ENCODE measurements around the gene ROCK2. TPM values are rescaled to one million over a fixed set of nuclear protein-coding genes. Genes with fewer than 3 reads are reported as not detected.
"Not testable (repeated sequence)": the region's sequence is repeated elsewhere in the genome, so short reads cannot be mapped to it uniquely, and the experiment has no call there.

The ROCK2 gene
- total and polyA plus RNA-seq, 4 donors = 5.3 to 31.0 (median 12.2) TPM

DNA sequence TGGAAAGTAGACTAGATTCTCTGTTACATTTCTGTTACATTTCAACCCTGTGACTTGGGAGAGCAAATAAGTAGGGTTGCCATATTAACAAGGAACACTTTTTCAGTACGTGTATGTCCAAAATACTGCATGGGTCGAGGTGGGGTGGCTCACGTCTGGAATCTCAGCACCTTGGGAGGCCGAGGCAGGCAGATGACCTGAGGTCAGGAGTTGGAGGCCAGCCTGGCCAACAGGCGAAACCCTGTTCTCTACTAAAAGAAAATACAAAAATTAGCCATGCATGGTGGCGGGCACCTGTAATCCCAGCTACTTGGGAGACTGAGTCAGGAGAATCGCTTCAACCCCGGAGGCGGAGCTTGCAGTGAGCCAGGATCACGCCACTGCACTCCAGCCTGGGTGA lies 178.0 kb downstream of the ROCK2 start:
- Histone ChIP-seq H3K4me1 (ENCODE audit: control insufficient read depth in 4 of 4, insufficient read depth in 4 of 4, low read length in 3 of 4) (no peaks in the 10 kb centered on the region), H3K27me3 (ENCODE audit: control insufficient read depth in 4 of 4, insufficient read depth in 4 of 4, low read length in 3 of 4) (no peaks in the 10 kb centered on the region), H3K4me3 (ENCODE audit: low read depth in 1 of 3, low read length in 3 of 3) (no peak overlapping the region), H3K27ac (ENCODE audit: low read depth in 1 of 2, low read length in 2 of 2) (no peak overlapping the region), H3K9me3 (ENCODE audit: control insufficient read depth in 4 of 4, low read length in 3 of 4) (no peaks in the 10 kb centered on the region), H3K36me3 (ENCODE audit: control insufficient read depth in 4 of 4, insufficient read depth in 3 of 4, low read depth in 1 of 4, low read length in 3 of 4) (peaks cover 0 to 2% (median 0%) of the 10 kb centered on the region in 4 donors), H3K9ac (ENCODE audit: low read depth in 1 of 2, low read length in 2 of 2) (no peak overlapping the region)
- 91% methylated on average over 10 of the region's 10 CpGs for WGBS
- no peak for TF ChIP-seq GABPA (IDR thresholded peaks at IDR 0.05 in 1 of 2, conservative IDR thresholded peaks at IDR 0.05 in 1 of 2)
- TF ChIP-seq FOXA2 (IDR thresholded peaks at IDR 0.05) = no peak
- no peak for TF ChIP-seq REST (IDR thresholded peaks at IDR 0.05)
- TF ChIP-seq YY1 (IDR thresholded peaks at IDR 0.05) = no peak
- TF ChIP-seq FOXA1 (IDR thresholded peaks at IDR 0.05) = no peak
- no peak for TF ChIP-seq HNF4G (IDR thresholded peaks at IDR 0.05)
- no peak for TF ChIP-seq JUND (IDR thresholded peaks at IDR 0.05)
- TF ChIP-seq EGR1 (IDR thresholded peaks at IDR 0.05; ENCODE audit: low read depth in 2 of 2) = no peak
- TF ChIP-seq NR2F2 (IDR thresholded peaks at IDR 0.05) = no peak
- TF ChIP-seq RAD21 (IDR thresholded peaks at IDR 0.05) = no peak
- TF ChIP-seq, protein P1, sequence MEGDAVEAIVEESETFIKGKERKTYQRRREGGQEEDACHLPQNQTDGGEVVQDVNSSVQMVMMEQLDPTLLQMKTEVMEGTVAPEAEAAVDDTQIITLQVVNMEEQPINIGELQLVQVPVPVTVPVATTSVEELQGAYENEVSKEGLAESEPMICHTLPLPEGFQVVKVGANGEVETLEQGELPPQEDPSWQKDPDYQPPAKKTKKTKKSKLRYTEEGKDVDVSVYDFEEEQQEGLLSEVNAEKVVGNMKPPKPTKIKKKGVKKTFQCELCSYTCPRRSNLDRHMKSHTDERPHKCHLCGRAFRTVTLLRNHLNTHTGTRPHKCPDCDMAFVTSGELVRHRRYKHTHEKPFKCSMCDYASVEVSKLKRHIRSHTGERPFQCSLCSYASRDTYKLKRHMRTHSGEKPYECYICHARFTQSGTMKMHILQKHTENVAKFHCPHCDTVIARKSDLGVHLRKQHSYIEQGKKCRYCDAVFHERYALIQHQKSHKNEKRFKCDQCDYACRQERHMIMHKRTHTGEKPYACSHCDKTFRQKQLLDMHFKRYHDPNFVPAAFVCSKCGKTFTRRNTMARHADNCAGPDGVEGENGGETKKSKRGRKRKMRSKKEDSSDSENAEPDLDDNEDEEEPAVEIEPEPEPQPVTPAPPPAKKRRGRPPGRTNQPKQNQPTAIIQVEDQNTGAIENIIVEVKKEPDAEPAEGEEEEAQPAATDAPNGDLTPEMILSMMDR (IDR thresholded peaks at IDR 0.05; ENCODE audit: low read depth, low read length, missing input control) = no peak
- no peak for TF ChIP-seq ZBTB33 (IDR thresholded peaks at IDR 0.05)
- TF ChIP-seq SP1 (IDR thresholded peaks at IDR 0.05) = no peak
- TF ChIP-seq MAX (IDR thresholded peaks at IDR 0.05) = no peak
- TF ChIP-seq TAF1 (conservative IDR thresholded peaks at IDR 0.05) = no peak
- no peak for TF ChIP-seq HNF4A (conservative IDR thresholded peaks at IDR 0.05)
- TF ChIP-seq RXRA (IDR thresholded peaks at IDR 0.05) = no peak
- DNase-seq (ENCODE audit: low spot score) = no peak

GRCh38 chr2:11165046-11165445 lies 179.4 kb downstream of the ROCK2 start:
- H3K36me3 ChIP-seq (ENCODE audit: control insufficient read depth in 4 of 4, insufficient read depth in 3 of 4, low read depth in 1 of 4, low read length in 3 of 4); H3K9me3 ChIP-seq (ENCODE audit: control insufficient read depth in 4 of 4, low read length in 3 of 4); H3K9ac ChIP-seq (ENCODE audit: low read depth in 1 of 2, low read length in 2 of 2); H3K27me3 ChIP-seq (ENCODE audit: control insufficient read depth in 4 of 4, insufficient read depth in 4 of 4, low read length in 3 of 4); H3K27ac ChIP-seq (ENCODE audit: low read depth in 1 of 2, low read length in 2 of 2); H3K4me3 ChIP-seq (ENCODE audit: low read depth in 1 of 3, low read length in 3 of 3); DNase-seq (ENCODE audit: low spot score); H3K4me1 ChIP-seq (ENCODE audit: control insufficient read depth in 4 of 4, insufficient read depth in 4 of 4, low read length in 3 of 4): not testable (repeated sequence)
- 97% methylated on average over 28 of the region's 28 CpGs for WGBS
